ENCODE results near the gene CACNA1B. TPM values are rescaled to one million over a fixed set of nuclear protein-coding genes. Genes with fewer than 3 reads are reported as not detected.

CACNA1B gene
- total and polyA plus RNA-seq, 9 of the 15 experiments (the other 6 are each of a cell fraction or from before 2014, with no cell fraction given) = 0.01 to 0.04 TPM; not detected in 7

DNA sequence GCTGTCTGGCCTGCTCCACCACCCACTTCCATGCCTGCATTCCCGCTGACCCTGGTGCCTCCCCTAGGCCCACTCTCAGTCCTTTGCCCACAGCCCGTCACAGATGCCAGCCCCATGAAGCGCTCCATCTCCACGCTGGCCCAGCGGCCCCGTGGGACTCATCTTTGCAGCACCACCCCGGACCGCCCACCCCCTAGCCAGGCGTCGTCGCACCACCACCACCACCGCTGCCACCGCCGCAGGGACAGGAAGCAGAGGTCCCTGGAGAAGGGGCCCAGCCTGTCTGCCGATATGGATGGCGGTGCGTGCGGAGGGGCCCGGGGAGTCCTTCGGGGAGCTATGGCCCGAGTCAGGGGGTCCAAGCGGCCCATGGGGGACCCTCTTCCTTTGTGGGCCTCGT is 242.5 kb downstream of the CACNA1B start (continued):
- TF ChIP-seq THRA (IDR thresholded peaks at IDR 0.05) = no peak
- no peak for TF ChIP-seq ZSCAN32 (CRISPR knock-in tag; IDR thresholded peaks at IDR 0.05)
- TF ChIP-seq ZNF140 (CRISPR knock-in tag; IDR thresholded peaks at IDR 0.05) = no peak
- no peak for TF ChIP-seq MYC (IDR thresholded peaks at IDR 0.05; ENCODE audit: low read depth, low read length)
- TF ChIP-seq MYC (CRISPR knock-in tag; IDR thresholded peaks at IDR 0.05; ENCODE audit: borderline replicate concordance, low read depth) = no peak
- no peak for TF ChIP-seq SMARCB1 (IDR thresholded peaks at IDR 0.05; ENCODE audit: insufficient read length, low read depth)
- no peak for TF ChIP-seq PHB (CRISPR knock-in tag; IDR thresholded peaks at IDR 0.05)
- TF ChIP-seq ZNF518B (CRISPR knock-in tag; IDR thresholded peaks at IDR 0.05) = no peak
- no peak for TF ChIP-seq PHTF2 (CRISPR knock-in tag; IDR thresholded peaks at IDR 0.05)
- no peak for TF ChIP-seq ZNF143 (CRISPR knock-in tag; IDR thresholded peaks at IDR 0.05)
- no peak for TF ChIP-seq GABPB1 (CRISPR knock-in tag; IDR thresholded peaks at IDR 0.05)
